G401 (cell line): ENCODE data around the gene RPUSD4. TPM values are rescaled to one million over a fixed set of nuclear protein-coding genes. Genes with fewer than 3 reads are reported as not detected.
A peak's percentile ranks its signal among the peaks of the same experiment; 100 is the strongest.
"Not testable (repeated sequence)": the region's sequence is repeated elsewhere in the genome, so short reads cannot be mapped to it uniquely, and the experiment has no call there.

Source experiments
- DNase-seq: peaks from one replicate; pipeline ENCODE4 v3.0.0-alpha.2; 2015; ENCODE audit warnings: low spot score
- in situ Hi-C: cut with HindIII; loops from 2 replicates; pipeline ENCODE4 v1.10.0; 2016; ENCODE audit warnings: low sequenced_read_pairs, mixed read lengths
- total RNA-seq: library from RNA; depleted of rRNA; stranded (reverse); fragments of >200 nt; shearing (Covaris generic); gene quantifications from 2 replicates; pipeline ENCODE4 v1.2.3, GENCODE V29; 2014; rRNA removed

Gene RPUSD4, protein sequence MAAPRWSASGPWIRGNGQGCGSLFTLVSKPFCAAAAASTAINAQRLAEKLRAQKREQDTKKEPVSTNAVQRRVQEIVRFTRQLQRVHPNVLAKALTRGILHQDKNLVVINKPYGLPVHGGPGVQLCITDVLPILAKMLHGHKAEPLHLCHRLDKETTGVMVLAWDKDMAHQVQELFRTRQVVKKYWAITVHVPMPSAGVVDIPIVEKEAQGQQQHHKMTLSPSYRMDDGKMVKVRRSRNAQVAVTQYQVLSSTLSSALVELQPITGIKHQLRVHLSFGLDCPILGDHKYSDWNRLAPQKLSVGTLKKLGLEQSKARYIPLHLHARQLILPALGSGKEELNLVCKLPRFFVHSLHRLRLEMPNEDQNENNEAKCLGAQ
- 33.1 and 45.4 TPM in 2 replicates for total RNA-seq

DNA sequence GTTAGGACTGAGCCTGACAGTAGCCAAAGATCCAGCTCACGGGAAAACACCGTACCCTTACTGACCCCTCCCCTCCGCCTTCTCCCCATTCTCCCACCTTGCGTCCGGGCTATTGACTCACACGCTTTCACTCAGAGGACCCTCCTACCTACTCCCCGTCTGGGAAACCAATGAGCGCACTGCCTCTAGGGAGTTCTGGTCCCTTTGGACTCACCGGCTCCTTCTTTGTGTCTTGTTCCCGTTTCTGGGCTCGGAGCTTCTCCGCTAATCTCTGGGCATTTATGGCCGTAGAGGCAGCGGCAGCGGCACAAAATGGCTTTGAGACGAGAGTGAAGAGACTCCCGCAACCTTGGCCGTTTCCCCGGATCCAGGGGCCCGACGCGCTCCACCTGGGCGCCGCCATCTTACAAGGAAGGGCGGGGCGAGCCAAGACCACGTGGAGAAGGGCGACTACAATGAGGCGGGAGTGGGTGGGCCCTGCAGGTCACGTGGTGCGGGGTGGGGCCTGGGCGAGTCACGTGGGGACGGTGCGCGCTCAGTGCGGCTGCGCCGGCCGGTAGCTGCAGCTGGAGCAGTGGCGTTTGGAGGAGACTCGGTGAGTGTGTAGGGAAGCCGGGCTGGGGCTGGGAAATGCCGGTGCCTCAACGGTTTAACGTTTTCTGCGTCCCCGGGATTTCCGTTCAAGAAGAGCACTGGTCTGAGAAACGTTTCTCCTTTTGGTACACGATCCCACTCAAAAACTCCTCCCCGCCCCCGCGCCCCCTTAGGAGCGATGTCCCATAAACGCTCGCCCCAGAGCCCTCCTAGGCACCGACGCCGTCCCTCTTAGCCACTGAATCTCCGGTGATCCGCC is at the start of gene RPUSD4, which contains the start of gene FAM118B:
RPUSD4 (minus strand) TSS at position 415 of the 853 bp plus-strand sequence; CDS start at position 403, 12 bp downstream.
FAM118B (plus strand) TSS at position 547 of the 853 bp plus-strand sequence. CDS start 23,220 bp downstream, outside the sequence.
- in situ Hi-C loops: loop anchor here (25.0 kb wide), 1 partner anchor 274 kb away; the partner anchor contains the start of gene VSIG10L2
- peak; percentile 96 for DNase-seq

DNA sequence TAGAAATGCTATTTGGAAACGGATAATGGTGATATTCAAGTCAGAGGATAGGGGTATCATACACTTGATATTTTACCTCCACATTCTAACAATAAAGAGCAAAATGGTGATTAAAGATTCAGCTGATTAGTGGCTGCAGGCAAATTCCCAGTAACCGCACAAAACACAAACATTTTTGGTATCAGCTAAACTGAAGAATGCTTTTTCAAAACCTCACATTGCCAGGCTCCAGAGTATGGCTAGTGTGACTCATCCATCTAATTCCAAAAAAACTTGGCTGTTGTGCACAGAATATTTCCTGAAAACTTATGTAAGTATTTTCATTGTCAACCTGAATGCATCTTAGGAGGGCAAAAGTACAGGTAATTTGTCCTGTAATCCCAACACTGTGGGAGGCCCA is 46.3 kb upstream of the RPUSD4 start:
- no peak for DNase-seq
- in situ Hi-C loops: no loop called here

GRCh38 chr11:126257144-126257543 is 45.7 kb upstream of the RPUSD4 start:
- in situ Hi-C loops: no loop called here
- DNase-seq: no peak

GRCh38 chr11:126256216-126256615 is 44.8 kb upstream of the RPUSD4 start:
- in situ Hi-C loops: no loop called here

DNA sequence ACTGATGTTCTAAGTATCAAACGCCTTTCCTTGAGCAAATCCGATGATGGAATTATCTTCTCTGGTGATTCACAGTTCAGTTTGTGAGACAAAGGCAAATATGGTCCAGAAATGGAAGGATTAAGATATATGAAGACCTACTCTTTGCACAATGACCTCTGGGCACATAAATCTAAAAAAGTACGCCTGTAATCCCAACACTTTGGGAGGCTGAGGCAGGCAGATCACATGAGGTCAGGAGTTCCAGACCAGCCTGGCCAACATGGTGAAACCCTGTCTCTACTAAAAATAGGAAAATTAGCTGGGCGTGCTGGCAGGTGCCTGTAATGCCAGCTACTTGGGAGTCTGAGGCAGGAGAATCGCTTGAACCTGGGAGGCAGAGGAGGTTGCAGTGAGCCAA is 44.1 kb upstream of the RPUSD4 start:
- in situ Hi-C loops, DNase-seq: not testable (repeated sequence)

More at GRCh38 chr11:126256216-126256615, 44.8 kb upstream of the RPUSD4 start:
- DNase-seq: no peak

- in situ Hi-C loops: no loop called here
- DNase-seq: no peak
Measured at GRCh38 chr11:126254819-126255218, 43.4 kb upstream of the RPUSD4 start.

GRCh38 chr11:126253265-126253664 is 41.8 kb upstream of the RPUSD4 start:
- in situ Hi-C loops: no loop called here
- DNase-seq: no peak

DNA sequence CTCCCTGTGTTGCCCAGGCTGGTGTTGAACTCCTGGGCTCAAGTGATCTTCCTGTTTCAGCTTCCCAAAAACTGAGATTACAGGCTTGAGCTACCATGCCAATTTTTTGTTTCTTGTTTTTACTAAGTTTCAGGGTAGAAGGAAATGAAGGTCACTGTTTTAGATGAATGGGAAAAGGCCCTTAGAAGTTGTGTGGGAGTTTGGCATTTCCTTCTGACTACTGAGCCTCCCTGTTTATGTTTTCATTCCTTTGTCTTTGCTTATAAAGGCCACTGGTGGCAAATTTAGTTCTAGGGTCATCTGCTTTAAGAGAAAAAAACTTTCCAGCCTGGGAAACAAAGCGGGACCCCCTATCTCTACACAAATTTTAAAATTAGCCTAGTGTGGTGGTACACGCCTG is 35.2 kb upstream of the RPUSD4 start:
- in situ Hi-C loops: no loop called here
- DNase-seq: no peak

DNA sequence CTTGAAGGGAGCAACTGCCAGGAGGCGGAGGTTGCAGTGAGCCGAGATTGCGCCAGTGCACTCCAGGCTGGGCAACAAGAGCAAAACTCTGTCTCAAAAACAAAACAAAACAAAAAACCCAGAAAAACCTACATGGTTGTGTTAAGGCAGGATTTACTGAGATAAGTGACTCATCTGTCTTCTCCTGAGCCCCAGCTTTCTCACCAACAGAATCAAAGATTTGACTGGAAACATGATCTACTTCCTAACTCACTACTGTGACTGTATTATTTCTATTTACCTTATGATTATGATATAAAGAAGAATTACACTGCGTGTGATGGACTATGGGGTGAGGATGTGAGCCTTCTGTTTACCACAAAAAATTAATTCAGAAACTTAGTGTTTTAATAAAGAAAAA is 21.9 kb upstream of the RPUSD4 start:
- in situ Hi-C loops: no loop called here
- no peak for DNase-seq

- no peak for DNase-seq
- in situ Hi-C loops: no loop called here
Measured at GRCh38 chr11:126232683-126233082, 21.2 kb upstream of the RPUSD4 start.

GRCh38 chr11:126231725-126232459 is 20.4 kb upstream of the RPUSD4 start:
- DNase-seq: no peak

GRCh38 chr11:126229858-126230540 is 18.5 kb upstream of the RPUSD4 start:
- in situ Hi-C loops: no loop called here
- no peak for DNase-seq

More at GRCh38 chr11:126231725-126232459, 20.4 kb upstream of the RPUSD4 start:
- in situ Hi-C loops: no loop called here

DNA sequence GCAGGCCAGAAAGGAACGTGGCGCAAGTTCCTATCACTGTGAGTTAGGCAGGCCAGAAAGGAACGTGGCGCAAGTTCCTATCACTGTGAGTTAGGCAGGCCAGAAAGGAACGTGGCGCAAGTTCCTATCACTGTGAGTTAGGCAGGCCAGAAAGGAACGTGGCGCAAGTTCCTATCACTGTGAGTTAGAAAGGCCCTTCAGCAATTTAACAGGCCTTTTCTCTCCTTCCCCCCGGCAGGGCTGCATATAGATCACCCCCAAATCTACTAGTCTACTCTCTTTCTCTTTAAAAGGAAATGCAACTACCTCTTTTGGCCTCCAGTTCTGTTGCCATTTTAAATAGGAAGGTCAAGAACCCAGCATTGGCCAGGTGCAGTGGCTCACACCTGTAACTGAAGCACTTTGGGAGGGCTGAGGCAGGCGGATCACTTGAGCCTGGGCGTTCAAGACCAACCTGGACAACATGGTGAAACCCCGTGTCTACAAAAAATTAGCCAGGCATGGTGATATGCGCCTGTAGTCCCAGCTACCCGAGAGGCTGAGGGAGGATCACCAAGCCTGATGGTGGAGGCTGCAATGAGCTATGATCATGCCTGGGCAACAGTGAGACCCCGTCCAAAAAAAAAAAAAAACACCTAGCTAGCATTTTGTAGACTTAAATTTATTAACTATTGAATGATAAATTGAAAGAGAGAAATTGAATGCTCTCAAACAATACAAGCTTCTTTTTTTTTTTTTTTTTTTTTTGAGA is 15.1 kb upstream of the RPUSD4 start:
- in situ Hi-C loops: no loop called here
- no peak for DNase-seq

DNA sequence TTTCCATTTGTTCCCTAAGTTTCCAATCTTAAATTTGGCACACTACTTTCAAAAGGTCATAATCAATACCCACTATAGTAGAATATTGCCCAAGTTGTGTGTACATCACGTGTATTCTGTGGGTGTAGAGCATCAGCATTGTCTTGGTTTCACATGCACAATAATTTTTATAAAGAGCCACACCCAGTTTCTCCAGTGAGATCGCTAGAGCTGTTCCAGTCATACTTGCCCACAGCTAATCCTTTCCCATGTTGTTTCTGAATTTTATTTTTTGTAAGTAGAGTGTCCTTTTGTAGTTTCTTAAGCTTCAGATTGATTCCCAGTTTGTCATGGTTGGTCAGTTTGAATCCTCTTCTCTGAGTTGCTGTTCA is 13.8 kb upstream of the RPUSD4 start:
- in situ Hi-C loops: no loop called here

DNA sequence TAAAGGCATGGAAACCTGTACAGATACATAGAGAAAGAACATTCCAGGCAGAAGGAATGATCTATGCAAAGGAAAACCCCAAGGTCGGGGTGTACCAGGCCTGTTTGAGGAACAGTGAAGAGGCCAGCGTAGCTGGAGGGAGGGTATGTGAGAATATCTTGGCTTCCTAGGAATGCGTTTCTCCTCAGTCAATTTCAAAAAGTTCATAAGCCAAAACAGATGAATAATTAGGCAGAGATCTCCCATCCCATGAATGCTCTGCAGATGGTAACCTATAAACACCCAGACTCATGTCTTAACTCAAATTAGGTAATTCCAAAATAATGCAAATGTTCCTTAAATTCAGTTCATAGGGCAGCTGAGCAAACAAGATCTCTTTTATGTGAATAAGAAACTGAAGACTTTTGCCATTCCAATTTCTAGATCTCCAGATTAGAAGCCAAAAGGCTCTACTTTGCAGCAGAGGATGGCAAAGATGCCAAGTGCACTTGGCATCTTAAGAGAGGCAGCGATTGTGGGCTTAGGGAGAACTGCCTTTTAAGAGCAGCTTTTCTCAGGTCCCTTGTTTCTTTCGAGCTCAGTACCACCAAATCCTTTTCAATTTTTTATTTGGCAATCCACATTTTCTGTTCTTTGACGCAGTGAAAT is 13.3 kb upstream of the RPUSD4 start:
- in situ Hi-C loops: loop anchor here (25.0 kb wide), 1 partner anchor 287 kb away; the partner anchor contains the start of gene VSIG10L2

More for the DNA sequence above, 13.8 kb upstream of the RPUSD4 start:
- no peak for DNase-seq

DNA sequence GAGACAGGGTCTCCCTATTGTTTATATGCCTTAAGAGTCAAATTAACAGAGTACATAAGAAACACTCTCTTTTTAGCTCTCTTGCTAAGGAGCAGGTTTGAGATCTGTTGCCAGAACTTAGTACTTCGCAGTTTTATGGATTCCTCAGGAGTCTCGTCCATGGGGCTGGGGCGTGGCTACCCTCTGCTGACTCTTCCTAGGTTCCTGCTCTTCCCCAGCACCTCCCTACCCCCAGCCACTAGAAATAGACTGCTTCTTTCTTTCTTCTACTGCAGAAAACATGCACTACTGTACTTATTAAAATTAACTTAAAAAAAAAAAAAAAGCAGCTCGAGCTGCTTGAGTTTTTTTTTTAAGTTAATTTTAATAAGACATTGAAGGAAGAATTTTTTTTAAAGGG is 8.1 kb upstream of the RPUSD4 start:
- in situ Hi-C loops: loop anchor here (25.0 kb wide), 1 partner anchor 282 kb away; the partner anchor contains the start of gene VSIG10L2
- no peak for DNase-seq

More for the DNA sequence above, 13.3 kb upstream of the RPUSD4 start:
- no peak for DNase-seq

GRCh38 chr11:126217491-126217890 is 6.0 kb upstream of the RPUSD4 start:
- in situ Hi-C loops: loop anchor here (25.0 kb wide), 1 partner anchor 280 kb away; the partner anchor contains the start of gene VSIG10L2

More at GRCh38 chr11:126217491-126217890, 6.0 kb upstream of the RPUSD4 start:
- no peak for DNase-seq
